GM12872 (cell line): ENCODE results near the gene PHLDA3.

ENCODE experiments used
- CTCF ChIP-seq: IDR thresholded peaks from 3 replicates; pipeline ENCODE4 v1.5.1; 2011; ENCODE audit warnings: low read depth, mild to moderate bottlenecking, low read length, moderate library complexity; ENCODE audit not compliant: insufficient read depth

Gene PHLDA3

DNA sequence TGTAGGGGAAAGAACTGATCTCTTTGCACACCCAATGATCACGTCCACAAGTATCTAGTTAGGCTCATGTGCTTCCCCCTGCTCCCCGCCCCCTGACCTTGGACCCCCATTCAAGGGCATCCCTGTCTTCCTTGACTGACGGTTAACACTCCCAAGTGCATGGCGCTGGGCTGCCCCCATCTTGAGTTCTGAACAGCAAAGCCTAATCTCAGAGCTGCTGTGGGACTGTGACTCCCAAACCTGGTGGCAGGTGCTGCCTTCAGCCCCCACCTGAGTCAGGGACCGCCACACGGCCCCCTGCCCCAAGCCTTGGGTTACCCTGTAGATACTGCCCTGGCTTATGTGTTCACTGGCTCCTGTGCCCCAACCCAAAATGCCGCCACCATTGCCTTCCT, 48.4 kb downstream of the PHLDA3 start:
- TF ChIP-seq CTCF: no peak

DNA sequence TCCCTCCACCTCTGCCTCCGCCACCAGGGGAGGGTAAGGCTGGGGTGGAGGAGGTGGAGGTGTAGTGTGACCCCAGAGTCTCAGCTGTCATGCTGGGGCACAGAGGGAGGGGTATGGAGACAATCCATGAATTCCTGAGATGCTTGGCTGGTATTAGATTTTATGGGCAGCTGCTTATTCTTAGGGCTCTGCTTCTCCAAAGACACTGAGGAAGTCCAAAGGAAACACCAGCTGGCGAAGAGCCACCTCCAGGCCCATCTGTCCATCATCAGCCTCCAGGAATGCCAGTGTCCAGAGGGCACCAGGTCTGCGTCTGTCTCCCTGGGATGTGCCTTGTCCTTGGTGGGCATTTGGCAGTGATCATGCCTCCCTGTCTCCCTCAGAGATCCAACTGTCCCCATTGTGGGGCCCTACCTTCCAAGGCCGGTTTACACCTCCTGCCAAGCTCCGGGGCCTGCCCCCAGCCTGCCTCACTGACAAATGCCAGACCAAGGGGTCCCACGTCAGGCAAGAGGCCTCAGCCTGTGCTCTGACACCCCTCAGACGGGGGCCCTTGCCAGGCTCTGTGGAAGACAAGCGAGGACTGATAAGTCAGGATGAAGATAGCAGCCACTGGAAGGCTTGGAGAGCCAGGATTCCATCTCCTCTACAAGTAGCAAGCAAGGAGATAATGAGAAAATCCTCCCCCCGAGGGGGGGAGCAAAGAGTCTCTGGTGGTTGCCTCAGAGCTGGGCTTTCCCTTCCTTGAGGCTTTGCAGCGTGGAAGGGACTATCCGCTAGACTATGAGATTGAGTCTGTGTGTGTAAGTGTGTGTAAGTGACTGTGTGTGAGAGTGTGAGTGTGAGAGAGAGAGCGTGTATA, 49.0 kb downstream of the PHLDA3 start:
- TF ChIP-seq CTCF: no peak

DNA sequence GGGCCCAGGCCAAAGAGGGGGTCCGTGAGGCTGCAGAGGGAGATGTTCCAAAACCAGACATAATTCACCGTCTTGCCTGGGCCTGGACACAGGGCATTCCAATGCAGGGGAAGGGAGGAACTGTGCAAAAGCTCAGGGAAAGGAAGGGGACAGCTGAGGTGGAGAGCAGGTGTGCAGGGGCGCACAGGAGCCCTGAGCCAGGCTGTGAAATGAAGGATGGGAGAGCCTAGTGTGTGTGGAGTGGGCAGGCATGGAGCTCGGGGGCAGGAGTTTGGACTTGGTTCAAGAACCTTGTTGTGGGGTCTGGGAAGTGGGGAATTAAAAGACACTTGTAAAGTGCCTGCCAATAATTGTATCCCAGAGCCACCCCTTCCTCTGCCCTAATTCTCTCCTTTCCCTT, 49.7 kb downstream of the PHLDA3 start:
- no peak for TF ChIP-seq CTCF

DNA sequence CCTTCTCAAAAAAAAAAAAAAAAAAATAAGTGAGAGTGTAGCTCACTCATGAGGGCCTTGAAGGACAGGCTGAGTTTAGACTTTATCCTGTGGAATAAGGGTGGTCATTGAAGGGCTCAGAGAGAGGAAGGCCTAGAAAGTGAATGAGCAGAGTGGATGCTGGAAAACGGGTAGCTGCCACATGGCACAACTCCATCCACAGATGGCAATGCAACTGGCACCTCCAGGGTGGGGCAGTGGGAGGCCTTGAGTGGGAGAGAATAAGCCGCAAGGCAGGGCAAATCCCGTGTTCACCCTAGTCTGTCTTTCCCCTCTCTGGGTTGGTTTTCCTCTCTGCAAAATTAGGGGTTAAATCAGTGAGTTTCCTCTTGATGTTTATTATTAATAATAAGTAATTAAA, 50.5 kb downstream of the PHLDA3 start:
- TF ChIP-seq CTCF: no peak
